SK-N-SH treated with all-trans-retinoic acid at 6 μM for 48 hours (cell line): ENCODE results near the gene MMAB.

ENCODE experiments used
- ARNTL ChIP-seq: fragments of 450-650 bp; formaldehyde crosslinking; IDR thresholded peaks from 2 replicates; pipeline ENCODE4 v1.5.0; 2020; ENCODE audit warnings: low read depth, mild to moderate bottlenecking, moderate library complexity, borderline replicate concordance
- CREB5 ChIP-seq: fragments of 250-450 bp; sonication (Bioruptor Pico); IDR thresholded peaks from 2 replicates; pipeline ENCODE4 v1.5.1; 2020; ENCODE audit warnings: low read depth, mild to moderate bottlenecking, moderate library complexity
- ISL1 ChIP-seq: fragments of 250-450 bp; sonication (Bioruptor Pico); IDR thresholded peaks from 2 replicates; pipeline ENCODE4 v2.1.2; 2022; ENCODE audit warnings: mild to moderate bottlenecking, moderate library complexity
- PATZ1 ChIP-seq: fragments of 250-450 bp; sonication (Bioruptor Pico); IDR thresholded peaks from 2 replicates; pipeline ENCODE4 v1.8.0; 2020; ENCODE audit warnings: mild to moderate bottlenecking, moderate library complexity, borderline replicate concordance
- TSHZ2 ChIP-seq: fragments of 250-450 bp; sonication (Bioruptor Pico); IDR thresholded peaks from 2 replicates; pipeline ENCODE4 v1.5.0; 2020; ENCODE audit warnings: mild to moderate bottlenecking, moderate library complexity
- ZC3H10 ChIP-seq: fragments of 250-450 bp; sonication (Bioruptor Pico); IDR thresholded peaks from 2 replicates; pipeline ENCODE4 v1.5.1; 2021; ENCODE audit warnings: mild to moderate bottlenecking, moderate library complexity
- ZFP3 ChIP-seq: fragments of 250-450 bp; sonication (Bioruptor Pico); IDR thresholded peaks from 2 replicates; pipeline ENCODE4 v1.5.0; 2020; ENCODE audit warnings: mild to moderate bottlenecking, moderate library complexity
- ZFP30 ChIP-seq: fragments of 450-650 bp; formaldehyde crosslinking; IDR thresholded peaks from 2 replicates; pipeline ENCODE4 v1.5.0; 2022; ENCODE audit warnings: mild to moderate bottlenecking, moderate library complexity
- ZNF565 ChIP-seq: fragments of 450-650 bp; formaldehyde crosslinking; conservative IDR thresholded peaks from 2 replicates; pipeline ENCODE4 v1.5.0; 2020; ENCODE audit warnings: low read depth, mild to moderate bottlenecking, moderate library complexity
- ZNF8 ChIP-seq: fragments of 450-650 bp; formaldehyde crosslinking; IDR thresholded peaks from 2 replicates; pipeline ENCODE4 v1.5.0; 2020; ENCODE audit warnings: mild to moderate bottlenecking, moderate library complexity

GRCh38 chr12:109600481-109600880 is 27.2 kb upstream of the MMAB start:
- TF ChIP-seq PATZ1 (CRISPR knock-in tag): no peak
- no peak for TF ChIP-seq ZNF8 (CRISPR knock-in tag)
- TF ChIP-seq ZC3H10 (CRISPR knock-in tag): no peak
- no peak for TF ChIP-seq ARNTL (CRISPR knock-in tag)
- no peak for TF ChIP-seq CREB5 (CRISPR knock-in tag)
- TF ChIP-seq ZNF565 (CRISPR knock-in tag): no peak
- TF ChIP-seq ISL1 (CRISPR knock-in tag): no peak
- no peak for TF ChIP-seq ZFP30
- no peak for TF ChIP-seq ZFP3 (CRISPR knock-in tag)
- no peak for TF ChIP-seq TSHZ2 (CRISPR knock-in tag)
